ENCODE measurements around the gene INHBA. TPM values are rescaled to one million over a fixed set of nuclear protein-coding genes. Genes with fewer than 3 reads are reported as not detected.

The INHBA gene
- total and polyA plus RNA-seq, 2 experiments from 2014 or later = 0.94 to 1.3 TPM

DNA sequence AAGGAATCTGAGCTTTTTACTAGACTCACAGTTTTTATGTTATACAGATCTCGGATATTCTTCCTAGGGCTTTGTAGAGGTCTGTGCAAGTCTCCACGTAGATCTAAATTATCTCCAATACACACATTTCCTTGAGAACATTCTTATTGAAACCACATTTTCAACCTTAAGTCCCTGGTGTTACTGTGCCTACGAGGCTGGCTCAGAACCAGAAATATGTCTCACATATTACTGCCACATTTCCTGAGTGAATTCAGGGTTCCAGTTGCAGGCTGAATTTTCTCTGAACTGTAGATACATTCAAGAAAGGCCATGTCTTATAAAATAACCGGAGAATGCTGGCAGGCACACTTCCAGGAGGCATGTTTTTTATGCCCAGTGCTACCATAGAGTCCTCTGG is 46.5 kb downstream of the INHBA start:
- no peaks in the 10 kb centered on the region for H3K36me3 Mint-ChIP-seq (ENCODE audit: low read depth)
- H3K27ac ChIP-seq (ENCODE audit: low read depth) = no peak overlapping the region
- H3K4me3 ChIP-seq = no peak overlapping the region
- ATAC-seq (no peak), DNase-seq (ENCODE audit: low spot score) (no peak)
- no peaks in the 10 kb centered on the region for H3F3A ChIP-seq (replicated peaks; ENCODE audit: low read depth)
- H3K27ac Mint-ChIP-seq = no peak overlapping the region
- no peak overlapping the region for H2AFZ ChIP-seq
- no peaks in the 10 kb centered on the region for H3K27me3 ChIP-seq (ENCODE audit: insufficient read depth)
- no peak overlapping the region for H3K4me3 Mint-ChIP-seq
- no peaks in the 10 kb centered on the region for H3K27me3 Mint-ChIP-seq (ENCODE audit: insufficient read depth, low read depth, poor library complexity)
- no peaks in the 10 kb centered on the region for H3K36me3 ChIP-seq (ENCODE audit: insufficient read depth)
- H3K9me2 ChIP-seq (ENCODE audit: insufficient read depth) = no peaks in the 10 kb centered on the region
- no peaks in the 10 kb centered on the region for H3K9me3 Mint-ChIP-seq
- TF ChIP-seq ZNF114 (CRISPR knock-in tag; IDR thresholded peaks at IDR 0.05) = no peak
- no peaks in the 10 kb centered on the region for H3K79me2 ChIP-seq (replicated peaks; ENCODE audit: insufficient read depth)
- no peak overlapping the region for H3K4me2 ChIP-seq
- no peaks in the 10 kb centered on the region for H3K4me1 Mint-ChIP-seq
- H3K4me1 ChIP-seq (ENCODE audit: insufficient read depth) = no peaks in the 10 kb centered on the region
- H4K20me1 ChIP-seq (replicated peaks; ENCODE audit: insufficient read depth) = no peaks in the 10 kb centered on the region

DNA sequence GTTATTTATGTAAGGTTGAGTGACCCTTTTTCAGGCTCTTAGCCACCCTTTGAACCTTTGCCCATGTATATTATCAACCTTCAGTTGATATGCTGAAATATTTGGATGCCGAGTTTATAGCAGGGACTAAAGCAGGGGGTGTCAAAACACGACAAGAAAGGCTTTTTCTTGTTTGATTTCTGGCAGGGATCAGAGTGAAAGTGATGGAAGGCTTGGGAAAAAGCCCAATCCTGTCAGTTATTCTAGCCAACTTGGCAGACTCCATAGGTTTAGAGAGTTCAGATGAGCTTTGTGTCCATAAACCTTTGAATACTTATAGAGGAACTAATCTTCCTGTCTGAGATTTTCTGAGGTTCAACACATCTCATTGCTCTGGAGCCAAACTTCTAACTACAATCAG is 47.5 kb downstream of the INHBA start:
- Histone ChIP-seq H3K4me1 (ENCODE audit: insufficient read depth) (no peaks in the 10 kb centered on the region), H4K20me1 (replicated peaks; ENCODE audit: insufficient read depth) (no peaks in the 10 kb centered on the region), H2AFZ (peak overlapping the region; percentile 54), H3K27me3 (ENCODE audit: insufficient read depth) (no peaks in the 10 kb centered on the region), H3F3A (replicated peaks; ENCODE audit: low read depth) (no peaks in the 10 kb centered on the region), H3K36me3 (ENCODE audit: insufficient read depth) (no peaks in the 10 kb centered on the region), H3K4me2 (no peak overlapping the region), H3K9me2 (ENCODE audit: insufficient read depth) (no peaks in the 10 kb centered on the region), H3K4me3 (no peak overlapping the region), H3K79me2 (replicated peaks; ENCODE audit: insufficient read depth) (no peaks in the 10 kb centered on the region), H3K27ac (ENCODE audit: low read depth) (no peak overlapping the region)
- no peaks in the 10 kb centered on the region for H3K36me3 Mint-ChIP-seq (ENCODE audit: low read depth)
- H3K9me3 Mint-ChIP-seq = no peaks in the 10 kb centered on the region
- no peak overlapping the region for H3K27ac Mint-ChIP-seq
- DNase-seq (ENCODE audit: low spot score) (no peak), ATAC-seq (no peak)
- TF ChIP-seq JUNB (IDR thresholded peaks at IDR 0.05; ENCODE audit: unreplicated experiment) = no peak
- no peaks in the 10 kb centered on the region for H3K27me3 Mint-ChIP-seq (ENCODE audit: insufficient read depth, low read depth, poor library complexity)
- no peak overlapping the region for H3K4me3 Mint-ChIP-seq
- no peaks in the 10 kb centered on the region for H3K4me1 Mint-ChIP-seq

DNA sequence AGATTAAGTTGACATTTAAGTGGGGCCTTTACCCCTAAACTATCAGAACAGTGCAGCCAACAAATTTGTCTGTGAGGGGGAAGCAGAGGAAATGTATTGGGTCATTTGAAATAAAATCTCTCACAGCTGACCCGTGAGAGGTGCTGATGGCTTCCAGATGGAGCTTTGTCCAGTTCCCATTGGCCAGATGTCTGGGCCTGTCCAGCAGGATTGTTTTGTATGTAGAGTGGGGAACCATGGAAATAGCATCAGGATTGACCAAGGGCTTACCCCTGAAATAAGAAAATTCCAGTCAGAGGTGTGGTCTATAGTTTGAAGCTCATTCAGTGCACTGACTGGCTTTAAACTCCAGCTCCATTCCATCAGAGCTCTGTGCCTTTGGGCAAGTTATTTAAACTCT is 50.6 kb downstream of the INHBA start:
- Mint-ChIP-seq H3K9me3 (no peaks in the 10 kb centered on the region), H3K4me1 (peaks cover 8% of the 10 kb centered on the region; the same call in 2 of the 3 replicates), H3K36me3 (ENCODE audit: low read depth) (no peaks in the 10 kb centered on the region), H3K4me3 (no peak overlapping the region), H3K27me3 (ENCODE audit: insufficient read depth, low read depth, poor library complexity) (no peaks in the 10 kb centered on the region), H3K27ac (no peak overlapping the region)
- no peak overlapping the region for H2AFZ ChIP-seq
- no peaks in the 10 kb centered on the region for H3K36me3 ChIP-seq (ENCODE audit: insufficient read depth)
- DNase-seq (ENCODE audit: low spot score) (no peak), ATAC-seq (no peak)
- peaks cover 10% of the 10 kb centered on the region for H3K4me1 ChIP-seq (ENCODE audit: insufficient read depth)
- H3K4me2 ChIP-seq = no peak overlapping the region
- no peaks in the 10 kb centered on the region for H3F3A ChIP-seq (replicated peaks; ENCODE audit: low read depth)
- no peaks in the 10 kb centered on the region for H3K9me2 ChIP-seq (ENCODE audit: insufficient read depth)
- no peak overlapping the region for H3K4me3 ChIP-seq
- no peaks in the 10 kb centered on the region for H4K20me1 ChIP-seq (replicated peaks; ENCODE audit: insufficient read depth)
- no peaks in the 10 kb centered on the region for H3K27me3 ChIP-seq (ENCODE audit: insufficient read depth)
- H3K27ac ChIP-seq (ENCODE audit: low read depth) = no peak overlapping the region
- no peaks in the 10 kb centered on the region for H3K79me2 ChIP-seq (replicated peaks; ENCODE audit: insufficient read depth)
- no peak for TF ChIP-seq EZH2 (IDR thresholded peaks at IDR 0.05; ENCODE audit: low read depth, unreplicated experiment)
- no peak for TF ChIP-seq NANOG (IDR thresholded peaks at IDR 0.05; ENCODE audit: borderline replicate concordance)
- TF ChIP-seq, protein P1, sequence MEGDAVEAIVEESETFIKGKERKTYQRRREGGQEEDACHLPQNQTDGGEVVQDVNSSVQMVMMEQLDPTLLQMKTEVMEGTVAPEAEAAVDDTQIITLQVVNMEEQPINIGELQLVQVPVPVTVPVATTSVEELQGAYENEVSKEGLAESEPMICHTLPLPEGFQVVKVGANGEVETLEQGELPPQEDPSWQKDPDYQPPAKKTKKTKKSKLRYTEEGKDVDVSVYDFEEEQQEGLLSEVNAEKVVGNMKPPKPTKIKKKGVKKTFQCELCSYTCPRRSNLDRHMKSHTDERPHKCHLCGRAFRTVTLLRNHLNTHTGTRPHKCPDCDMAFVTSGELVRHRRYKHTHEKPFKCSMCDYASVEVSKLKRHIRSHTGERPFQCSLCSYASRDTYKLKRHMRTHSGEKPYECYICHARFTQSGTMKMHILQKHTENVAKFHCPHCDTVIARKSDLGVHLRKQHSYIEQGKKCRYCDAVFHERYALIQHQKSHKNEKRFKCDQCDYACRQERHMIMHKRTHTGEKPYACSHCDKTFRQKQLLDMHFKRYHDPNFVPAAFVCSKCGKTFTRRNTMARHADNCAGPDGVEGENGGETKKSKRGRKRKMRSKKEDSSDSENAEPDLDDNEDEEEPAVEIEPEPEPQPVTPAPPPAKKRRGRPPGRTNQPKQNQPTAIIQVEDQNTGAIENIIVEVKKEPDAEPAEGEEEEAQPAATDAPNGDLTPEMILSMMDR (conservative IDR thresholded peaks at IDR 0.05; ENCODE audit: low read depth in 2 of 2) = no peak
- TF ChIP-seq, protein P2, sequence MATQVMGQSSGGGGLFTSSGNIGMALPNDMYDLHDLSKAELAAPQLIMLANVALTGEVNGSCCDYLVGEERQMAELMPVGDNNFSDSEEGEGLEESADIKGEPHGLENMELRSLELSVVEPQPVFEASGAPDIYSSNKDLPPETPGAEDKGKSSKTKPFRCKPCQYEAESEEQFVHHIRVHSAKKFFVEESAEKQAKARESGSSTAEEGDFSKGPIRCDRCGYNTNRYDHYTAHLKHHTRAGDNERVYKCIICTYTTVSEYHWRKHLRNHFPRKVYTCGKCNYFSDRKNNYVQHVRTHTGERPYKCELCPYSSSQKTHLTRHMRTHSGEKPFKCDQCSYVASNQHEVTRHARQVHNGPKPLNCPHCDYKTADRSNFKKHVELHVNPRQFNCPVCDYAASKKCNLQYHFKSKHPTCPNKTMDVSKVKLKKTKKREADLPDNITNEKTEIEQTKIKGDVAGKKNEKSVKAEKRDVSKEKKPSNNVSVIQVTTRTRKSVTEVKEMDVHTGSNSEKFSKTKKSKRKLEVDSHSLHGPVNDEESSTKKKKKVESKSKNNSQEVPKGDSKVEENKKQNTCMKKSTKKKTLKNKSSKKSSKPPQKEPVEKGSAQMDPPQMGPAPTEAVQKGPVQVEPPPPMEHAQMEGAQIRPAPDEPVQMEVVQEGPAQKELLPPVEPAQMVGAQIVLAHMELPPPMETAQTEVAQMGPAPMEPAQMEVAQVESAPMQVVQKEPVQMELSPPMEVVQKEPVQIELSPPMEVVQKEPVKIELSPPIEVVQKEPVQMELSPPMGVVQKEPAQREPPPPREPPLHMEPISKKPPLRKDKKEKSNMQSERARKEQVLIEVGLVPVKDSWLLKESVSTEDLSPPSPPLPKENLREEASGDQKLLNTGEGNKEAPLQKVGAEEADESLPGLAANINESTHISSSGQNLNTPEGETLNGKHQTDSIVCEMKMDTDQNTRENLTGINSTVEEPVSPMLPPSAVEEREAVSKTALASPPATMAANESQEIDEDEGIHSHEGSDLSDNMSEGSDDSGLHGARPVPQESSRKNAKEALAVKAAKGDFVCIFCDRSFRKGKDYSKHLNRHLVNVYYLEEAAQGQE (IDR thresholded peaks at IDR 0.05; ENCODE audit: unreplicated experiment) = no peak
- no peak for TF ChIP-seq POLR2AphosphoS5 (IDR thresholded peaks at IDR 0.05; ENCODE audit: low read depth)
- TF ChIP-seq ZNF114 (CRISPR knock-in tag; IDR thresholded peaks at IDR 0.05) = no peak
- TF ChIP-seq EZH2phosphoT487 (IDR thresholded peaks at IDR 0.05; ENCODE audit: unreplicated experiment) = no peak
- TF ChIP-seq ZNF331 (CRISPR knock-in tag; IDR thresholded peaks at IDR 0.05; ENCODE audit: low read depth) = no peak
- TF ChIP-seq CREB1 (CRISPR knock-in tag; IDR thresholded peaks at IDR 0.05; ENCODE audit: low read depth) = no peak
- TF ChIP-seq, protein P3, sequence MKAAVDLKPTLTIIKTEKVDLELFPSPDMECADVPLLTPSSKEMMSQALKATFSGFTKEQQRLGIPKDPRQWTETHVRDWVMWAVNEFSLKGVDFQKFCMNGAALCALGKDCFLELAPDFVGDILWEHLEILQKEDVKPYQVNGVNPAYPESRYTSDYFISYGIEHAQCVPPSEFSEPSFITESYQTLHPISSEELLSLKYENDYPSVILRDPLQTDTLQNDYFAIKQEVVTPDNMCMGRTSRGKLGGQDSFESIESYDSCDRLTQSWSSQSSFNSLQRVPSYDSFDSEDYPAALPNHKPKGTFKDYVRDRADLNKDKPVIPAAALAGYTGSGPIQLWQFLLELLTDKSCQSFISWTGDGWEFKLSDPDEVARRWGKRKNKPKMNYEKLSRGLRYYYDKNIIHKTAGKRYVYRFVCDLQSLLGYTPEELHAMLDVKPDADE (IDR thresholded peaks at IDR 0.05) = no peak
- TF ChIP-seq STAT1 (IDR thresholded peaks at IDR 0.05; ENCODE audit: unreplicated experiment) = no peak
- no peak for TF ChIP-seq JUNB (IDR thresholded peaks at IDR 0.05; ENCODE audit: unreplicated experiment)
